B cell (primary cell): Measurements from ENCODE around the gene FAM124A. TPM values are rescaled to one million over a fixed set of nuclear protein-coding genes. Genes with fewer than 3 reads are reported as not detected.

Experiments
- ATAC-seq: fragments of 200-7000 bp; cut with Tn5 transposase; one replicate; pipeline ENCODE4 v1.10.0; 2021; ENCODE audit warnings: low read depth, mild to moderate bottlenecking, moderate number of reproducible peaks, moderate library complexity
- CTCF ChIA-PET: fragments of 350-600 bp; sonication (Branson Sonifier 250); formaldehyde crosslinking; loops from one replicate; lab custom pipeline; 2021; ENCODE audit warnings: antibody characterized with exemption, inconsistent platforms; lab: Charles Lee
- POLR2A ChIA-PET: fragments of 350-600 bp; sonication (Branson Sonifier 250); formaldehyde crosslinking; loops from one replicate; lab custom pipeline; 2021; ENCODE audit warnings: antibody characterized with exemption; lab: Charles Lee
- DNase-seq: peaks from one replicate; pipeline ENCODE4 v3.0.0; 2013
- H2AFZ ChIP-seq: 2 replicates; pipeline ENCODE4 v1.6.1; 2012; ENCODE audit warnings: mild to moderate bottlenecking, low read depth, low read length; ENCODE audit not compliant: insufficient read depth, poor library complexity, severe bottlenecking
- H3K27ac ChIP-seq, 2 donors: 1 replicate in 1 of 2; 2 replicates in 1 of 2; pipeline ENCODE4 v1.5.1; 2012 to 2013; ENCODE audit warnings: low read length in 2 of 2, mild to moderate bottlenecking in 2 of 2, moderate library complexity in 1 of 2
- H3K27me3 ChIP-seq, 4 experiments: fragments of 200-600 bp in 1 of 4; sonication (generic) in 1 of 4; replicated peaks in 1 of 4; 1 replicate in 2 of 4; 2 replicates in 2 of 4; pipeline versions ENCODE4 v1.6.1 to v1.7.0; 2013 to 2016; ENCODE audit warnings: low read length in 3 of 4, mild to moderate bottlenecking in 2 of 4, mixed read lengths in 1 of 4, moderate library complexity in 1 of 4; ENCODE audit not compliant: insufficient read depth in 4 of 4, control insufficient read depth in 3 of 4; ENCODE audit errors: control extremely low read depth in 1 of 4
- H3K36me3 ChIP-seq, 2 experiments: replicated peaks in 1 of 2; 1 replicate in 1 of 2; 2 replicates in 1 of 2; pipeline versions ENCODE4 v1.6.1 to v1.7.1; 2013; ENCODE audit warnings: low read length in 1 of 2; ENCODE audit not compliant: insufficient read depth in 2 of 2, control insufficient read depth in 1 of 2; ENCODE audit errors: control extremely low read depth in 1 of 2, extremely low read depth in 1 of 2
- H3K4me1 ChIP-seq, 2 donors: fragments of 200-600 bp in 1 of 2; sonication (generic) in 1 of 2; 1 replicate in 1 of 2; 2 replicates in 1 of 2; pipeline versions ENCODE4 v1.5.1 to v1.6.1; 2013 to 2017; ENCODE audit warnings: low read length in 2 of 2; ENCODE audit not compliant: control insufficient read depth in 2 of 2, insufficient read depth in 2 of 2
- H3K4me2 ChIP-seq: replicated peaks from 2 replicates; pipeline ENCODE3; 2012; ENCODE audit warnings: mild to moderate bottlenecking, low read depth, low read length; ENCODE audit not compliant: poor library complexity, severe bottlenecking
- H3K4me3 ChIP-seq, 5 experiments: fragments of 200-600 bp in 1 of 5; sonication (generic) in 1 of 5; 1 replicate in 3 of 5; 2 replicates in 2 of 5; pipeline versions ENCODE4 v1.5.1 to v1.7.0; 2011 to 2016; ENCODE audit warnings: low read length in 4 of 5, mild to moderate bottlenecking in 4 of 5, low read depth in 2 of 5, control low read depth in 1 of 5, moderate library complexity in 1 of 5; ENCODE audit not compliant: insufficient read depth in 1 of 5; ENCODE audit errors: control extremely low read depth in 1 of 5, extremely low read depth in 1 of 5
- H3K79me2 ChIP-seq: fragments of 200-600 bp; sonication (generic); one replicate; pipeline ENCODE4 v1.6.0; 2016; ENCODE audit warnings: low read length; ENCODE audit not compliant: control insufficient read depth, insufficient read depth
- H3K9ac ChIP-seq: fragments of 200-600 bp; sonication (generic); 2 replicates; pipeline ENCODE4 v1.6.1; 2017; ENCODE audit warnings: mild to moderate bottlenecking, low read length, moderate library complexity
- H3K9me3 ChIP-seq, 3 donors: one replicate each; pipeline versions ENCODE4 v1.6.1 to v1.7.1; 2013; ENCODE audit warnings: low read length in 2 of 3; ENCODE audit not compliant: control insufficient read depth in 2 of 3, insufficient read depth in 1 of 3; ENCODE audit errors: control extremely low read depth in 1 of 3
- H4K20me1 ChIP-seq: 2 replicates; pipeline ENCODE4 v1.6.0; 2012; ENCODE audit warnings: mild to moderate bottlenecking, low read length; ENCODE audit not compliant: insufficient read depth, control insufficient read depth, poor library complexity, severe bottlenecking
- H3K27ac Mint-ChIP-seq: one replicate; pipeline ENCODE4 v1.8.0; 2021; ENCODE audit warnings: mixed read lengths
- H3K27me3 Mint-ChIP-seq: one replicate; pipeline ENCODE4 v1.8.0; 2021; ENCODE audit warnings: mixed read lengths
- H3K4me1 Mint-ChIP-seq: one replicate; pipeline ENCODE4 v1.8.0; 2021; ENCODE audit warnings: mixed read lengths
- H3K4me3 Mint-ChIP-seq: one replicate; pipeline ENCODE4 v1.8.0; 2021; ENCODE audit warnings: mixed read lengths
- H3K9me3 Mint-ChIP-seq: one replicate; pipeline ENCODE4 v1.8.0; 2022; ENCODE audit warnings: mixed read lengths; ENCODE audit not compliant: insufficient read depth
- CTCF ChIP-seq: fragments of 200-600 bp; IDR thresholded peaks from one replicate; pipeline ENCODE4 v1.8.0; 2022; ENCODE audit warnings: antibody characterized with exemption, mild to moderate bottlenecking
- EZH2 ChIP-seq: IDR thresholded peaks from 2 replicates; pipeline ENCODE4 v1.6.1; 2012; ENCODE audit warnings: borderline replicate concordance, low read depth, mild to moderate bottlenecking, moderate library complexity, low read length; ENCODE audit not compliant: insufficient read depth, poor library complexity, severe bottlenecking
- WGBS: methylation state at CpG from one replicate; pipeline ENCODE4 v1.1.5; 2013; ENCODE audit warnings: missing lambda C conversion rate; ENCODE audit not compliant: insufficient coverage; 5-methylcytosine and 5-hydroxymethylcytosine counted together
- intact Hi-C: fragments of 100-400 bp; cut with micrococcal nuclease; formaldehyde crosslinking; loops from one replicate; pipeline ENCODE4 v1.10.0; 2022
- polyA plus RNA-seq: library from polyadenylated mRNA; depleted of rRNA; stranded (reverse); fragments of >200 nt; gene quantifications from 2 replicates; pipeline ENCODE4 v1.2.3, GENCODE V29; 2012
- total RNA-seq, 2 donors: library from RNA; stranded (reverse); fragments of 120-200 nt in 1 of 2; gene quantifications; 1 replicate in 1 of 2; 2 replicates in 1 of 2; pipeline versions ENCODE4 v1.2.3 to v1.2.4, GENCODE V29; 2013 to 2022

Gene FAM124A
- total and polyA plus RNA-seq, 2 donors (not counting 1 experiment from before 2014, with no cell fraction given) = 0.09 to 0.39 TPM

DNA sequence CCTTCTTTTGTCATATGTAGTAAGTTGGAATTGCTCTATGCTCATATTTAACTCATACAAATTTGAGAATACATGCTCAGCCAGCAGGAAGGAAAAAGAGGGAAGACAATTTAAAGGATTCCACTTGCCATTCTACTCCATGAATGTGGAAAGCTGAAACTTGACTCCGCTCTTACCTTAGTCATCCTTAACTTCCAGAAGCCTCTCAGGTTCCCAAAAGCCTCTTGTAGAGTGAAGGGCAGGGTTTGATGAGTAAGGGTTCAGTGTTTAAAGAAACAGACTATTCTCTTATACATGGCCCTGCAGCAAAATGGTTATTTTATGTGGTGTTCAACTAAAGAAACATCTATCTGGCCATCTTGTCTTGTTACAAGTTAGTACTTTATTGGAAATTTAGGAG lies 27.1 kb downstream of the FAM124A start:
- CTCF ChIA-PET = no interaction called here
- ATAC-seq = no peak
- H3K27me3 Mint-ChIP-seq = peaks cover 8% of the 10 kb centered on the region

More for the DNA sequence above, 27.1 kb downstream of the FAM124A start:
- intact Hi-C loops = no loop called here
- no peak overlapping the region for H3K4me3 ChIP-seq
- peaks cover 15 to 16% of the 10 kb centered on the region in 2 donors for H3K4me1 ChIP-seq
- no peaks in the 10 kb centered on the region for H3K9me3 Mint-ChIP-seq
- no peak overlapping the region for H3K4me3 Mint-ChIP-seq
- H2AFZ ChIP-seq = no peak overlapping the region
- H3K36me3 ChIP-seq = no peaks in the 10 kb centered on the region
- H3K4me2 ChIP-seq = no peak overlapping the region
- peaks cover 0 to 6% (median 0%) of the 10 kb centered on the region in 3 donors for H3K9me3 ChIP-seq
- DNase-seq = no peak
- H3K27ac ChIP-seq = no peak overlapping the region
- peaks cover 0 to 2% (median 0%) of the 10 kb centered on the region in 4 experiments for H3K27me3 ChIP-seq
- H4K20me1 ChIP-seq = no peaks in the 10 kb centered on the region
- no CpG with 5 or more reads among the region's 1 CpG for WGBS
- H3K27ac Mint-ChIP-seq = no peak overlapping the region
- H3K4me1 Mint-ChIP-seq = peaks cover 15% of the 10 kb centered on the region
- POLR2A ChIA-PET = no interaction called here
- no peak overlapping the region for H3K9ac ChIP-seq
- H3K79me2 ChIP-seq = no peaks in the 10 kb centered on the region
- TF ChIP-seq EZH2 (no peak), CTCF (no peak)
